22Rv1 (cell line): Measurements from ENCODE around the gene OBI1.
A peak's percentile ranks its signal among the peaks of the same experiment; 100 is the strongest.

Experiments
- H3K27ac ChIP-seq: fragments of 450-650 bp; 2 replicates; pipeline ENCODE4 v1.5.1; 2017
- CTCF ChIP-seq: fragments of 450-650 bp; IDR thresholded peaks from 2 replicates; pipeline ENCODE4 v1.5.1; 2017; ENCODE audit warnings: mild to moderate bottlenecking
- ZFX ChIP-seq: fragments of 450-650 bp; IDR thresholded peaks from 2 replicates; pipeline ENCODE4 v1.6.1; 2017; ENCODE audit warnings: antibody characterized with exemption, borderline replicate concordance

Gene OBI1

DNA sequence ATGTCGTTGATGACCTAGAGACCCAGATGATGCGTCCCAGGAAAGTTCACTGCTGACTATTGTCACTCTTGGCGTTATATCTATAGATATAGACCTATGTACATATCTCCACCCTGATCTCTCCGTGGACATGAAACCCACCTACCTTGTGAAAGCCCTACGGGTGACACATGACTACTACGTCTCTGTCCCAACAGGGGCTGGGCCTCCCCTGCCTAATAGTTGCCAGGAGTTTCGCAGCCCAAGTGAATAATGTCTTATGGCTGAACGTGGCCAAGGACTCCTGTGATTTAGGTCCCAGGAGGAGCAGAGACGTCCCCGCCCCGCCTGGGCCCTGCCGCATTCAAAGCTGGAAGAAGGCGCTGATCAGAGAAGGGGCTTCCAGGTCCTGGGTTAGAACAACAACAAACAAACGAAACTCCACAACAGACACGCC is 50.7 kb downstream of the OBI1 start:
- H3K27ac ChIP-seq: no peak overlapping the region
- TF ChIP-seq ZFX (no peak), CTCF (no peak)

DNA sequence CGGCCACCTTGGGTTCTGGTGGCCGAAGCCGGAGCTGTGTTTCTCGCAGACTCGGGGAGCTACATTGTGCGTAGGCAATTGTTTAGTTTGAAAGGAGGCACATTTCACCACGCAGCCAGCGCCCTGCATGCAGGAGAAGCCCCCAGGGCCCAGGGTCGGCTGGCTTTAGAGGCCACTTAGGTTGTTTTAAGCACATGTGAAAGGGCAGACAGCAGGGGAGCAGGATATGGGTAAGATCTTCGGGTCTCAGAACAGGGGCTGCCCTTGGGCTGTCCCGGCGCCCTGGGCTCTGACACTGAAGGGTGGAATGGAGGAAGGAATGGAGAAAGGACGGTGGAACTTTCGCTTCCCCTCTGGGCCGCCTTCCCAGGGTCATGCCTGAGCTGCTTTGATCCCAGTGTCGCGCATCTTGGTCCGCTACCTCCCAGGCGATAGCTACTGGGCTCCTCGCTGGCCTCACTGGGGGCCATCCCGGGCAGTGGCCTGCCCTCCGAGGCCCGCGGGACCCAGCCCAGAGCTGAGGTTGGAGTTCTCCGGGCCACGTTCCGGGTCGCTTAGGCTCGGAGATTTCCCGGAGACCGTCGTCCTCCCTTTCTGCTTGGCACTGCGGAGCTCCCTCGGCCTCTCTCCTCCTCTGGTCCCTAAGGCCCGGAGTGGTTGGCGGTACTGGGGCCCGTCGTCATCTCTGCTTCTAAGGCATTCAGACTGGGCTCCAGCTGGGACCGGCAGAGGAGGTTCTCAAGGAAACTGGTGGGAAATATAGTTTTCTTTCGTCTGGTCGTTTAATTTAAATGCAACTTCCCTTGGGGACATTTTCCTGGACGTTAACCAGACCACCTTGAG is 51.3 kb downstream of the OBI1 start:
- TF ChIP-seq CTCF (no peak), ZFX (no peak)
- H3K27ac ChIP-seq: no peak overlapping the region

GRCh38 chr13:78606471-78607408 is 52.2 kb downstream of the OBI1 start:
- TF ChIP-seq CTCF (no peak), ZFX (no peak)
- H3K27ac ChIP-seq: no peak overlapping the region

DNA sequence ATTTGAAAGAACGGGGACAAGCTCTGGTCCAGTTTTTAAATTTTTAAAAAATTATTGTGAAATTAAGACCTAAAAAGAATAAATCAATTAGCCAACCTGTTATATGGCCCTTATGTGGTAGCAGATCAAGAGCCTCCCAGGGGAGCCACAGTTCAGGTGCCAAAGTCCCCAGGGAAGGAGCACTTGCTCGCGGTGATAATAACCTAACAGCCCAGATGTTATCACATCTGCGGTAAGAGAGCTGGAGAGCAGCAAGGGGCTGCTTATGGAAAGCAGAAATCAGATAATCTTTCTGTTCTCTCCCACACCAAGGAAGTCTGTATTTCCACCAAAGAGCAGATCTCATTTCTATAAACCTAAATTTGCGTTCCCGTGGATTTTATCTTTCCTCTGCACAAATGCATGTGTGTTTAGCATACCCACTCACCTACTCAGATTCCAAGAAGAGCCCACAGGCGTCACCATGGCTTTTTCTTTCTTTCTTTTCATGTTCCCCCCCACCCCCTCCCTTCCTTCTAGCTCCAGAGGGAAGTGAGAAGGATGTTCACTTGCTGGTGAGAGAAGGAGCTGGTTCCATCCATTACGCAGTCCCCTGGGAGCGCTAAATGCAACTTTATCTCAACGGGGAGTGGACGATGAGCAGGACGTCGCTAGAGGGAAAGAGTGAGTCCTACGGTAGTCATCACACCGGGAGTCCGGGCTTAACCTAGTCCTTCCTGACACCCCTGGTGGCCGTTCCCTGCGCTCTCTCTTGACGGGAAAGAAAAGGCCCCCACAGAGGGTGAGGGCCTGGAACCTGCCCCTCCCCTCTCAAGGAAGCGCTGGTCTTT is 54.0 kb downstream of the OBI1 start:
- H3K27ac ChIP-seq: no peak overlapping the region
- TF ChIP-seq ZFX (no peak), CTCF (peak; percentile 23; the same call in 1 of the 2 replicates)

DNA sequence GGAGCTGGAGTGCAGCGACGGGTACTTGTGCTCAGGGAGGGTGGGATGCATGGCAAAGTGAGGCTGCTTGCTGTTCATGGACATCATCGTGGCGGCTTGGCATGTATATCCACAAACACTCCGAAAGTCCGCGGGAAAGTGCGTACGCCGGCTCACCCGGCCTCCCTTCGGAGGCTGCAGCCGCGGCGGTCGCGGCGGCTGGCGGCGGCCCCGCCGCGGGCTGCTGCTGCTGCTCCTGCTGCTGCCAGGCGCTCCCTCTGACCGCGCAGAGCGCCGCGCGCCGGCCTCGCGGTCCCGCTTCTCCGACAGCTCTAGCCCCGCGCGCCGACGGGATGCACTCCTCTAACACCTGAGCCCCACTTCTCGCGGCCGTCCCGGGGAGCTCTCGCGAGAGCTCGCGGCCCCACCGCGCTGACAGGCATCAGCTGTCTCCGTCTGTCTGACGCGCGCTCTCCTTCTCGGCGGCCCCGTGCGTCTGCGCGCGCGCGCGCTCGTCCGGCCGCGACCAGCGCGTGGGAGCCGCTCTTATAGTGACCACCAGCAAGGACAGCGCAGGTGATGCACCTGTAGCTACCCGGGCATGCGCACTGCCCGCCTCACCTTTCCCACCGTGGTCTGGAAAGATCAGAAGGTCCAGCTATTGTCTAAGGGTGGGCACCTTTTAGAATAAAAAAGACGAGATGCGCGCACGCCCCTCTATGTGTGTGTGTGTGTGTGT is 55.6 kb downstream of the OBI1 start, which contains the start of gene POU4F1:
POU4F1 (minus strand) TSS at position 313 of the 718 bp plus-strand sequence; CDS start at position 87, 226 bp downstream.
- TF ChIP-seq ZFX (no peak), CTCF (no peak)
- H3K27ac ChIP-seq: no peak within 1 kb of the TSS

- H3K27ac ChIP-seq: no peak overlapping the region
- TF ChIP-seq ZFX (no peak), CTCF (no peak)
Observed at GRCh38 chr13:78602561-78603239, 56.3 kb downstream of the OBI1 start.
